WTC11 (cell line): ENCODE measurements around the gene MYO9A. TPM values are rescaled to one million over a fixed set of nuclear protein-coding genes. Genes with fewer than 3 reads are reported as not detected.

ENCODE experiments used
- ATAC-seq: fragments of 200-7000 bp; cut with Tn5 transposase; 2 replicates; pipeline ENCODE4 v1.10.0; 2021; ENCODE audit warnings: mild to moderate bottlenecking, moderate library complexity
- CTCF ChIA-PET: fragments of 300-600 bp; sonication (Branson Sonifier 250); formaldehyde crosslinking; loops from one replicate; lab custom pipeline; 2021; ENCODE audit warnings: antibody characterized with exemption; lab: Charles Lee
- POLR2A ChIA-PET: fragments of 350-600 bp; sonication (Branson Sonifier 250); formaldehyde crosslinking; loops from one replicate; lab custom pipeline; 2021; ENCODE audit warnings: antibody characterized with exemption; lab: Charles Lee
- DNase-seq: peaks from one replicate; pipeline ENCODE4 v3.0.0; 2021; ENCODE audit warnings: low spot score
- H3K27ac Mint-ChIP-seq: 2 replicates; pipeline ENCODE4 v1.8.0; 2021; ENCODE audit warnings: mixed read lengths
- H3K27me3 Mint-ChIP-seq: 2 replicates; pipeline ENCODE4 v1.8.0; 2021; ENCODE audit warnings: low read depth, mild to moderate bottlenecking, moderate library complexity, mixed read lengths
- H3K36me3 Mint-ChIP-seq: 2 replicates; pipeline ENCODE4 v1.8.0; 2021; ENCODE audit warnings: mixed read lengths
- H3K4me1 Mint-ChIP-seq: 2 replicates; pipeline ENCODE4 v1.8.0; 2022; ENCODE audit warnings: mixed read lengths
- H3K4me3 Mint-ChIP-seq: 2 replicates; pipeline ENCODE4 v1.8.0; 2021; ENCODE audit warnings: mild to moderate bottlenecking, moderate library complexity, mixed read lengths
- H3K9me3 Mint-ChIP-seq: 2 replicates; pipeline ENCODE4 v1.8.0; 2021; ENCODE audit warnings: mixed read lengths
- CREM ChIP-seq: sonication (generic); formaldehyde crosslinking; IDR thresholded peaks from 2 replicates; pipeline ENCODE4 v1.8.1; 2022; ENCODE audit warnings: mild to moderate bottlenecking, missing genetic modification reagents, moderate library complexity
- EMX1 ChIP-seq: fragments of 250-450 bp; sonication (Bioruptor Pico); IDR thresholded peaks from 2 replicates; pipeline ENCODE4 v1.8.0; 2021; ENCODE audit warnings: mild to moderate bottlenecking
- ESRRA ChIP-seq: sonication (generic); formaldehyde crosslinking; IDR thresholded peaks from 2 replicates; pipeline ENCODE4 v1.8.1; 2022; ENCODE audit warnings: mild to moderate bottlenecking, missing genetic modification reagents, borderline replicate concordance
- GABPB1 ChIP-seq: sonication (generic); formaldehyde crosslinking; IDR thresholded peaks from 2 replicates; pipeline ENCODE4 v1.8.1; 2023; ENCODE audit warnings: mild to moderate bottlenecking, missing genetic modification reagents
- GRHL2 ChIP-seq: fragments of 250-450 bp; sonication (Bioruptor Pico); IDR thresholded peaks from 2 replicates; pipeline ENCODE4 v1.8.0; 2022; ENCODE audit warnings: mild to moderate bottlenecking, moderate library complexity; ENCODE audit not compliant: insufficient replicate concordance, severe bottlenecking
- MXD4 ChIP-seq: fragments of 250-450 bp; sonication (Bioruptor Pico); IDR thresholded peaks from 2 replicates; pipeline ENCODE4 v1.8.0; 2021; ENCODE audit warnings: mild to moderate bottlenecking, moderate library complexity, borderline replicate concordance
- NFATC4 ChIP-seq: fragments of 250-450 bp; sonication (Bioruptor Pico); IDR thresholded peaks from 2 replicates; pipeline ENCODE4 v1.9.0; 2021; ENCODE audit warnings: mild to moderate bottlenecking
- NFE2L1 ChIP-seq: sonication (generic); formaldehyde crosslinking; IDR thresholded peaks from 2 replicates; pipeline ENCODE4 v1.8.1; 2023; ENCODE audit warnings: missing genetic modification reagents
- NFYB ChIP-seq: sonication (generic); formaldehyde crosslinking; conservative IDR thresholded peaks from 2 replicates; pipeline ENCODE4 v1.8.0; 2022; ENCODE audit warnings: low read depth, missing genetic modification reagents
- NR1H2 ChIP-seq: sonication (generic); formaldehyde crosslinking; IDR thresholded peaks from 2 replicates; pipeline ENCODE4 v1.9.0; 2021; ENCODE audit warnings: mild to moderate bottlenecking, moderate library complexity, missing genetic modification reagents
- TP53 ChIP-seq: sonication (generic); formaldehyde crosslinking; IDR thresholded peaks from 2 replicates; pipeline ENCODE4 v1.8.1; 2023; ENCODE audit warnings: mild to moderate bottlenecking, missing genetic modification reagents
- ZNF423 ChIP-seq: fragments of 250-450 bp; sonication (Bioruptor Pico); IDR thresholded peaks from 2 replicates; pipeline ENCODE4 v2.1.2; 2022; ENCODE audit warnings: mild to moderate bottlenecking, moderate library complexity
- ZNF671 ChIP-seq: fragments of 250-450 bp; sonication (Bioruptor Pico); IDR thresholded peaks from 2 replicates; pipeline ENCODE4 v1.8.0; 2021; ENCODE audit warnings: mild to moderate bottlenecking
- total RNA-seq: library from RNA; stranded (reverse); gene quantifications from 3 replicates; pipeline ENCODE4 v1.2.3, GENCODE V29; 2021
- TF ChIP-seq, protein P1 (sequence below): sonication (generic); formaldehyde crosslinking; IDR thresholded peaks from 2 replicates; pipeline ENCODE4 v1.8.0; 2022; ENCODE audit warnings: mild to moderate bottlenecking, missing genetic modification reagents
- TF ChIP-seq, protein P2 (sequence below): sonication (generic); formaldehyde crosslinking; IDR thresholded peaks from 2 replicates; pipeline ENCODE4 v1.8.0; 2023; ENCODE audit warnings: mild to moderate bottlenecking, missing genetic modification reagents
- TF ChIP-seq, protein P3 (sequence below): sonication (generic); formaldehyde crosslinking; IDR thresholded peaks from 2 replicates; pipeline ENCODE4 v1.8.0; 2022; ENCODE audit warnings: missing genetic modification reagents
- TF ChIP-seq, protein P4 (sequence below): fragments of 250-450 bp; sonication (Bioruptor Pico); IDR thresholded peaks from 2 replicates; pipeline ENCODE4 v2.1.2; 2022; ENCODE audit warnings: mild to moderate bottlenecking, moderate library complexity
- TF ChIP-seq, protein P5 (sequence below): sonication (generic); formaldehyde crosslinking; conservative IDR thresholded peaks from 2 replicates; pipeline ENCODE4 v1.8.1; 2022; ENCODE audit warnings: mild to moderate bottlenecking, missing genetic modification reagents
- TF ChIP-seq, protein P6 (sequence below): sonication (generic); formaldehyde crosslinking; IDR thresholded peaks from 2 replicates; pipeline ENCODE4 v1.8.1; 2022; ENCODE audit warnings: missing genetic modification reagents, borderline replicate concordance
- TF ChIP-seq, protein P7 (sequence below): sonication (generic); formaldehyde crosslinking; IDR thresholded peaks from 2 replicates; pipeline ENCODE4 v1.8.1; 2022; ENCODE audit warnings: mild to moderate bottlenecking, moderate library complexity, missing genetic modification reagents
- TF ChIP-seq, protein P8 (sequence below): sonication (generic); formaldehyde crosslinking; IDR thresholded peaks from 2 replicates; pipeline ENCODE4 v1.8.1; 2023; ENCODE audit warnings: mild to moderate bottlenecking, moderate library complexity, missing genetic modification reagents

MYO9A gene
- total RNA-seq, 1 experiment from 2014 or later: 23.5 TPM

DNA sequence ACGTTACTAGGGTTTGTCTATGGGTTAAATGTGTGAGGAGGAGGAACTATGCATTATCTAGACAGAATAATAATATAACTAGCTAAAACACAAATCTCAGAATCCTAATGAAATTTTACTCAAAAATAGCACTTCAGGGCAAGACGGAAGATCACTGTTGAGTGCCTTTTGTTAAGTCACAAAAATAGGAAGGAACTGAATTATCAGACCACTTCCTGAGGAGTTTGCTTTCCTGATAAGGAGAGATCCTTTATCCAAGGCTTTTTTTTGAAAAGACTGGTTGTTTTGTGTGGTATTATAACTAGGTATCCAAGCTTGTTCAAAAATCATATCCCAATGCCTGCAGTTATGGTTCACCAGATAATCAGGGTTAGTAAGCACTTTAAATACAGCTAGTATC lies 273.0 kb downstream of the MYO9A start:
- H3K27me3 Mint-ChIP-seq: no peaks in the 10 kb centered on the region
- POLR2A ChIA-PET: no interaction called here
- H3K36me3 Mint-ChIP-seq: peaks cover 8% of the 10 kb centered on the region
- DNase-seq (no peak), ATAC-seq (no peak)
- CTCF ChIA-PET: no interaction called here
- TF ChIP-seq ESRRA (no peak), NR1H2 (CRISPR knock-in tag) (no peak), GRHL2 (CRISPR knock-in tag) (no peak), NFATC4 (no peak), TP53 (CRISPR knock-in tag) (no peak), ZNF671 (CRISPR knock-in tag) (no peak)
- H3K4me3 Mint-ChIP-seq: no peak overlapping the region
- H3K9me3 Mint-ChIP-seq: no peaks in the 10 kb centered on the region
- no peaks in the 10 kb centered on the region for H3K4me1 Mint-ChIP-seq
- H3K27ac Mint-ChIP-seq: no peak overlapping the region

DNA sequence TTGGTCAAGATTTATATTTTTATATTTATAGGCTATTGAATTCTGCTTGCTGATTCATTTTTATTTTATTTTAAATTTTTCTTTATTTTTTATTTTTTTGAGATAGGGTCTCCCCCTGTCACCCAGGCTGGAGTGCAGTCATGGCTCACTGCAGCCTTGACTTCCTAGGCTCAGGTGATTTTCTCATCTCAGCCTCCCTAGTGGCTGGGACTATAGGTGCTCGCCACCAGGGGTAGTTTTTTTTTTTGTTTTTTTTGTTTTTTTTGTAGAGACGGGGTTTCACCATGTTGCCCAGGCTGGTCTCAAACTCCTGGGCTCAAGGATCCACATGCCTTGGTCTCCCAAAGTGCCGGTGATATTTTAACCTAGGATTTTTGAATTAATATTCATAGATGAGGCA lies 276.4 kb downstream of the MYO9A start:
- Mint-ChIP-seq H3K27me3 (no peaks in the 10 kb centered on the region), H3K4me3 (no peak overlapping the region), H3K9me3 (no peaks in the 10 kb centered on the region), H3K4me1 (no peaks in the 10 kb centered on the region), H3K27ac (no peak overlapping the region), H3K36me3 (no peaks in the 10 kb centered on the region)
- peak; percentile 58 for ATAC-seq
- no peak for DNase-seq
- ChIA-PET POLR2A (no interaction called here), CTCF (no interaction called here)
- TF ChIP-seq, protein P1, sequence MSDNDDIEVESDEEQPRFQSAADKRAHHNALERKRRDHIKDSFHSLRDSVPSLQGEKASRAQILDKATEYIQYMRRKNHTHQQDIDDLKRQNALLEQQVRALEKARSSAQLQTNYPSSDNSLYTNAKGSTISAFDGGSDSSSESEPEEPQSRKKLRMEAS (CRISPR knock-in tag): no peak
- TF ChIP-seq NFE2L1 (CRISPR knock-in tag) (no peak), MXD4 (CRISPR knock-in tag) (no peak), GABPB1 (CRISPR knock-in tag) (no peak), NFYB (no peak), CREM (CRISPR knock-in tag) (no peak), EMX1 (CRISPR knock-in tag) (no peak), ZNF423 (CRISPR knock-in tag) (no peak)
- TF ChIP-seq, protein P2, sequence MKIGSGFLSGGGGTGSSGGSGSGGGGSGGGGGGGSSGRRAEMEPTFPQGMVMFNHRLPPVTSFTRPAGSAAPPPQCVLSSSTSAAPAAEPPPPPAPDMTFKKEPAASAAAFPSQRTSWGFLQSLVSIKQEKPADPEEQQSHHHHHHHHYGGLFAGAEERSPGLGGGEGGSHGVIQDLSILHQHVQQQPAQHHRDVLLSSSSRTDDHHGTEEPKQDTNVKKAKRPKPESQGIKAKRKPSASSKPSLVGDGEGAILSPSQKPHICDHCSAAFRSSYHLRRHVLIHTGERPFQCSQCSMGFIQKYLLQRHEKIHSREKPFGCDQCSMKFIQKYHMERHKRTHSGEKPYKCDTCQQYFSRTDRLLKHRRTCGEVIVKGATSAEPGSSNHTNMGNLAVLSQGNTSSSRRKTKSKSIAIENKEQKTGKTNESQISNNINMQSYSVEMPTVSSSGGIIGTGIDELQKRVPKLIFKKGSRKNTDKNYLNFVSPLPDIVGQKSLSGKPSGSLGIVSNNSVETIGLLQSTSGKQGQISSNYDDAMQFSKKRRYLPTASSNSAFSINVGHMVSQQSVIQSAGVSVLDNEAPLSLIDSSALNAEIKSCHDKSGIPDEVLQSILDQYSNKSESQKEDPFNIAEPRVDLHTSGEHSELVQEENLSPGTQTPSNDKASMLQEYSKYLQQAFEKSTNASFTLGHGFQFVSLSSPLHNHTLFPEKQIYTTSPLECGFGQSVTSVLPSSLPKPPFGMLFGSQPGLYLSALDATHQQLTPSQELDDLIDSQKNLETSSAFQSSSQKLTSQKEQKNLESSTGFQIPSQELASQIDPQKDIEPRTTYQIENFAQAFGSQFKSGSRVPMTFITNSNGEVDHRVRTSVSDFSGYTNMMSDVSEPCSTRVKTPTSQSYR (CRISPR knock-in tag): no peak
- TF ChIP-seq, protein P3, sequence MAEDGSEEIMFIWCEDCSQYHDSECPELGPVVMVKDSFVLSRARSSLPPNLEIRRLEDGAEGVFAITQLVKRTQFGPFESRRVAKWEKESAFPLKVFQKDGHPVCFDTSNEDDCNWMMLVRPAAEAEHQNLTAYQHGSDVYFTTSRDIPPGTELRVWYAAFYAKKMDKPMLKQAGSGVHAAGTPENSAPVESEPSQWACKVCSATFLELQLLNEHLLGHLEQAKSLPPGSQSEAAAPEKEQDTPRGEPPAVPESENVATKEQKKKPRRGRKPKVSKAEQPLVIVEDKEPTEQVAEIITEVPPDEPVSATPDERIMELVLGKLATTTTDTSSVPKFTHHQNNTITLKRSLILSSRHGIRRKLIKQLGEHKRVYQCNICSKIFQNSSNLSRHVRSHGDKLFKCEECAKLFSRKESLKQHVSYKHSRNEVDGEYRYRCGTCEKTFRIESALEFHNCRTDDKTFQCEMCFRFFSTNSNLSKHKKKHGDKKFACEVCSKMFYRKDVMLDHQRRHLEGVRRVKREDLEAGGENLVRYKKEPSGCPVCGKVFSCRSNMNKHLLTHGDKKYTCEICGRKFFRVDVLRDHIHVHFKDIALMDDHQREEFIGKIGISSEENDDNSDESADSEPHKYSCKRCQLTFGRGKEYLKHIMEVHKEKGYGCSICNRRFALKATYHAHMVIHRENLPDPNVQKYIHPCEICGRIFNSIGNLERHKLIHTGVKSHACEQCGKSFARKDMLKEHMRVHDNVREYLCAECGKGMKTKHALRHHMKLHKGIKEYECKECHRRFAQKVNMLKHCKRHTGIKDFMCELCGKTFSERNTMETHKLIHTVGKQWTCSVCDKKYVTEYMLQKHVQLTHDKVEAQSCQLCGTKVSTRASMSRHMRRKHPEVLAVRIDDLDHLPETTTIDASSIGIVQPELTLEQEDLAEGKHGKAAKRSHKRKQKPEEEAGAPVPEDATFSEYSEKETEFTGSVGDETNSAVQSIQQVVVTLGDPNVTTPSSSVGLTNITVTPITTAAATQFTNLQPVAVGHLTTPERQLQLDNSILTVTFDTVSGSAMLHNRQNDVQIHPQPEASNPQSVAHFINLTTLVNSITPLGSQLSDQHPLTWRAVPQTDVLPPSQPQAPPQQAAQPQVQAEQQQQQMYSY (CRISPR knock-in tag): no peak
- TF ChIP-seq, protein P4, sequence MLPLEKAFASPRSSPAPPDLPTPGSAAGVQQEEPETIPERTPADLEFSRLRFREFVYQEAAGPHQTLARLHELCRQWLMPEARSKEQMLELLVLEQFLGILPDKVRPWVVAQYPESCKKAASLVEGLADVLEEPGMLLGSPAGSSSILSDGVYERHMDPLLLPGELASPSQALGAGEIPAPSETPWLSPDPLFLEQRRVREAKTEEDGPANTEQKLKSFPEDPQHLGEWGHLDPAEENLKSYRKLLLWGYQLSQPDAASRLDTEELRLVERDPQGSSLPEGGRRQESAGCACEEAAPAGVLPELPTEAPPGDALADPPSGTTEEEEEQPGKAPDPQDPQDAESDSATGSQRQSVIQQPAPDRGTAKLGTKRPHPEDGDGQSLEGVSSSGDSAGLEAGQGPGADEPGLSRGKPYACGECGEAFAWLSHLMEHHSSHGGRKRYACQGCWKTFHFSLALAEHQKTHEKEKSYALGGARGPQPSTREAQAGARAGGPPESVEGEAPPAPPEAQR (CRISPR knock-in tag): no peak
- TF ChIP-seq, protein P5, sequence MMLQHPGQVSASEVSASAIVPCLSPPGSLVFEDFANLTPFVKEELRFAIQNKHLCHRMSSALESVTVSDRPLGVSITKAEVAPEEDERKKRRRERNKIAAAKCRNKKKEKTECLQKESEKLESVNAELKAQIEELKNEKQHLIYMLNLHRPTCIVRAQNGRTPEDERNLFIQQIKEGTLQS: no peak
- TF ChIP-seq, protein P6, sequence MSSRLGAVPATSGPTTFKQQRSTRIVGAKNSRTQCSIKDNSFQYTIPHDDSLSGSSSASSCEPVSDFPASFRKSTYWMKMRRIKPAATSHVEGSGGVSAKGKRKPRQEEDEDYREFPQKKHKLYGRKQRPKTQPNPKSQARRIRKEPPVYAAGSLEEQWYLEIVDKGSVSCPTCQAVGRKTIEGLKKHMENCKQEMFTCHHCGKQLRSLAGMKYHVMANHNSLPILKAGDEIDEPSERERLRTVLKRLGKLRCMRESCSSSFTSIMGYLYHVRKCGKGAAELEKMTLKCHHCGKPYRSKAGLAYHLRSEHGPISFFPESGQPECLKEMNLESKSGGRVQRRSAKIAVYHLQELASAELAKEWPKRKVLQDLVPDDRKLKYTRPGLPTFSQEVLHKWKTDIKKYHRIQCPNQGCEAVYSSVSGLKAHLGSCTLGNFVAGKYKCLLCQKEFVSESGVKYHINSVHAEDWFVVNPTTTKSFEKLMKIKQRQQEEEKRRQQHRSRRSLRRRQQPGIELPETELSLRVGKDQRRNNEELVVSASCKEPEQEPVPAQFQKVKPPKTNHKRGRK (CRISPR knock-in tag): no peak
- TF ChIP-seq, protein P7, sequence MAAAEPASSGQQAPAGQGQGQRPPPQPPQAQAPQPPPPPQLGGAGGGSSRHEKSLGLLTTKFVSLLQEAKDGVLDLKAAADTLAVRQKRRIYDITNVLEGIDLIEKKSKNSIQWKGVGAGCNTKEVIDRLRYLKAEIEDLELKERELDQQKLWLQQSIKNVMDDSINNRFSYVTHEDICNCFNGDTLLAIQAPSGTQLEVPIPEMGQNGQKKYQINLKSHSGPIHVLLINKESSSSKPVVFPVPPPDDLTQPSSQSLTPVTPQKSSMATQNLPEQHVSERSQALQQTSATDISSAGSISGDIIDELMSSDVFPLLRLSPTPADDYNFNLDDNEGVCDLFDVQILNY: no peak
- TF ChIP-seq, protein P8, sequence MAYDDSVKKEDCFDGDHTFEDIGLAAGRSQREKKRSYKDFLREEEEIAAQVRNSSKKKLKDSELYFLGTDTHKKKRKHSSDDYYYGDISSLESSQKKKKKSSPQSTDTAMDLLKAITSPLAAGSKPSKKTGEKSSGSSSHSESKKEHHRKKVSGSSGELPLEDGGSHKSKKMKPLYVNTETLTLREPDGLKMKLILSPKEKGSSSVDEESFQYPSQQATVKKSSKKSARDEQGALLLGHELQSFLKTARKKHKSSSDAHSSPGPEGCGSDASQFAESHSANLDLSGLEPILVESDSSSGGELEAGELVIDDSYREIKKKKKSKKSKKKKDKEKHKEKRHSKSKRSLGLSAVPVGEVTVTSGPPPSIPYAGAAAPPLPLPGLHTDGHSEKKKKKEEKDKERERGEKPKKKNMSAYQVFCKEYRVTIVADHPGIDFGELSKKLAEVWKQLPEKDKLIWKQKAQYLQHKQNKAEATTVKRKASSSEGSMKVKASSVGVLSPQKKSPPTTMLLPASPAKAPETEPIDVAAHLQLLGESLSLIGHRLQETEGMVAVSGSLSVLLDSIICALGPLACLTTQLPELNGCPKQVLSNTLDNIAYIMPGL (CRISPR knock-in tag): no peak
